ENCODE results near the gene C3AR1. TPM values are rescaled to one million over a fixed set of nuclear protein-coding genes. Genes with fewer than 3 reads are reported as not detected.

The C3AR1 gene
- polyA plus RNA-seq, 1 donor (not counting 4 experiments of a cell fraction or from before 2014, with no cell fraction given), result 0.60 TPM

DNA sequence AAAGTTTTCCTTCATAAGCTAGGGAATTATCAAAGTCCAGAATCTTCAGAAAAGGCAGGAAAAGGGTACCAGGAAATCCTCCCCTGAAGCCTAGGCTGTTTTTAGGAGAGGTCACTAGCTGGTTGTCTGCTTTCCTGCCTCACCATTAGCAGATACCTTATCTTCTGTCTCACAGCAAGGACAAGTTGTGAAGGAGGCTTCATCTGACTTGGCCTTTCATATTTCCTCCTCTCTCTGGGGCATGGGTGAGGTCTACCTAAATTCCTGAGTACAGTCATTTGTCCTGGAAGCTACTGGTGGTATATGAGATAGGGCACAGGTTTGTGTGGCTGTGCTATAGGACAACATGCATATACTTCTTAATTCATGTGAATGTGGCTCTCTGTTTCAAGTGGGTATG, 31.4 kb downstream of the C3AR1 start:
- peak; percentile 41 for FAIRE-seq
- peaks cover 40% of the 10 kb centered on the region for H3K79me2 ChIP-seq (ENCODE audit: control insufficient read depth, insufficient read depth, low read length)
- dilution Hi-C loops (cut with MboI; ENCODE audit: extremely low pct_ligation_motif_present, low sequenced_read_pairs), result no loop called here

DNA sequence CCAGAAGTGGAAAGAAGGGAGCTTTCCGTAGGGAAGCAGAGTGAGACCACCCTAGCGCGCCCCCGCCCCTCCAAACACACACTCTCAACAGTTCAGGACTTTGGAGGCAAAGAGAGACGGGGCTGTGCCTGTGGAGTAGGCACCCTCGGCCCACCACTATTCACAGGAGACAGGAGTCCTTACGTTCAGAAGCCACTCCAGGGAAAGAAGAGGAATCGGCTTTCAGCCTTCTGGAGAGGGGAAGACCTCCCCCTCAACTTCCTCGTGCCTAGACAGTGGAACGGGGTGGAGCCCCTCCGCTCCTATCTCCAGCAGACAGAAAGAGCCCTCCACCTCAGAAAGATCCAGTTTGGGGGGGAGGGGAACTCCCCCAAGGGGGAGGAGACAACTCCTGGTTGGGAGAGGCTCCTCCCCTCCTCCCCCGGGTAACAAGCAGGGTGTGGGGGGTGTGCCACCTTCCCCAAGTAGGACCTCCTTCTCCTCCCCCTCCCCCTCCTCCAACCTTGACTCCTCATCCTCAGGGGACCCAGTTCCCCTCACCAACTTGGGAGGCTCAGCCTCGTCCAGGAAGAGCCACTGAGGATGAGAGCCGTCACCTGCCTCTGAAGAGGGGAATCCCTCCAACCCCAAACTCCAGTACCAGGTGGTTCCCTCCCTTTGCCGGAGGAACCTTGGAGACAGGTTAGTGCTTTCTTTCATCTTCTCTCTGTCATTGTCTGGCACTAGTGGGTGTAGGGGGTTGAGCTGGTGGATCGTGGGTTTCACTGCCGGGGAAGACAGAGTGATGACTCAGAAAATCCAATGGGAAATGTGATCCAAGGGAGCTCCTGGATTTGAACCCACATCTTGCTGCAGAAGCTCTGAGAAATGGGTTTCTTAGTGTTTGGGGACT, 32.8 kb downstream of the C3AR1 start:
- peak overlapping the region; percentile 97 for H3K4me2 ChIP-seq (ENCODE audit: control insufficient read depth, extremely low read depth, insufficient read depth, low read depth, low read length)
- dilution Hi-C loops (cut with MboI; ENCODE audit: extremely low pct_ligation_motif_present, low sequenced_read_pairs), result no loop called here
- peak overlapping the region; percentile 87 for H3K27ac ChIP-seq (ENCODE audit: control insufficient read depth, insufficient read depth, low read length)
- peaks cover 37% of the 10 kb centered on the region for H3K79me2 ChIP-seq (ENCODE audit: control insufficient read depth, insufficient read depth, low read length)
- H3K27me3 ChIP-seq (ENCODE audit: control insufficient read depth, extremely low read depth, insufficient read depth, low read length), result no peaks in the 10 kb centered on the region
- DNase-seq (ENCODE audit: low read depth, low spot score), result no peak
- TF ChIP-seq, protein P1, sequence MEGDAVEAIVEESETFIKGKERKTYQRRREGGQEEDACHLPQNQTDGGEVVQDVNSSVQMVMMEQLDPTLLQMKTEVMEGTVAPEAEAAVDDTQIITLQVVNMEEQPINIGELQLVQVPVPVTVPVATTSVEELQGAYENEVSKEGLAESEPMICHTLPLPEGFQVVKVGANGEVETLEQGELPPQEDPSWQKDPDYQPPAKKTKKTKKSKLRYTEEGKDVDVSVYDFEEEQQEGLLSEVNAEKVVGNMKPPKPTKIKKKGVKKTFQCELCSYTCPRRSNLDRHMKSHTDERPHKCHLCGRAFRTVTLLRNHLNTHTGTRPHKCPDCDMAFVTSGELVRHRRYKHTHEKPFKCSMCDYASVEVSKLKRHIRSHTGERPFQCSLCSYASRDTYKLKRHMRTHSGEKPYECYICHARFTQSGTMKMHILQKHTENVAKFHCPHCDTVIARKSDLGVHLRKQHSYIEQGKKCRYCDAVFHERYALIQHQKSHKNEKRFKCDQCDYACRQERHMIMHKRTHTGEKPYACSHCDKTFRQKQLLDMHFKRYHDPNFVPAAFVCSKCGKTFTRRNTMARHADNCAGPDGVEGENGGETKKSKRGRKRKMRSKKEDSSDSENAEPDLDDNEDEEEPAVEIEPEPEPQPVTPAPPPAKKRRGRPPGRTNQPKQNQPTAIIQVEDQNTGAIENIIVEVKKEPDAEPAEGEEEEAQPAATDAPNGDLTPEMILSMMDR (optimal IDR thresholded peaks at IDR 0.05 in 1 of 3, IDR thresholded peaks at IDR 0.05 in 1 of 3, conservative IDR thresholded peaks at IDR 0.05 in 1 of 3; ENCODE audit: extremely low read depth in 1 of 3, insufficient read depth in 2 of 3, low read length in 3 of 3), result no peak
- no peak for TF ChIP-seq EZH2 (IDR thresholded peaks at IDR 0.05; ENCODE audit: low read length)
- H3K9me3 ChIP-seq (ENCODE audit: control insufficient read depth, low read depth, low read length), result no peaks in the 10 kb centered on the region
- peak overlapping the region; percentile 90 to 92 (median 91) for H3K4me3 ChIP-seq (ENCODE audit: control insufficient read depth in 2 of 3, extremely low read depth in 1 of 3, insufficient read depth in 2 of 3, low read depth in 1 of 3, low read length in 3 of 3)
- H3K9ac ChIP-seq (ENCODE audit: control insufficient read depth, extremely low read depth, insufficient read depth, low read length), result peak overlapping the region; percentile 97
- peaks cover 46% of the 10 kb centered on the region for H3K4me1 ChIP-seq (ENCODE audit: control insufficient read depth, extremely low read depth, insufficient read depth, low read length)
- H3K9me1 ChIP-seq (ENCODE audit: control insufficient read depth, extremely low read depth, insufficient read depth, low read length), result peaks cover 10% of the 10 kb centered on the region
- peaks cover 2% of the 10 kb centered on the region for H4K20me1 ChIP-seq (ENCODE audit: control insufficient read depth, extremely low read depth, insufficient read depth, low read length)
- peak overlapping the region; percentile 86 for H2AFZ ChIP-seq (ENCODE audit: control insufficient read depth, low read length)
- H3K36me3 ChIP-seq (ENCODE audit: control insufficient read depth in 2 of 2, extremely low read depth in 1 of 2, insufficient read depth in 2 of 2, low read length in 2 of 2), result peaks cover 2 to 3% of the 10 kb centered on the region in 2 experiments
- FAIRE-seq, result no peak

More for the DNA sequence above, 31.4 kb downstream of the C3AR1 start:
- peak overlapping the region in 2 of 3 experiments; percentile 90 to 92 for H3K4me3 ChIP-seq (ENCODE audit: control insufficient read depth in 2 of 3, extremely low read depth in 1 of 3, insufficient read depth in 2 of 3, low read depth in 1 of 3, low read length in 3 of 3)
- H3K9me3 ChIP-seq (ENCODE audit: control insufficient read depth, low read depth, low read length), result no peaks in the 10 kb centered on the region
- no peak overlapping the region for H3K9ac ChIP-seq (ENCODE audit: control insufficient read depth, extremely low read depth, insufficient read depth, low read length)
- H3K4me2 ChIP-seq (ENCODE audit: control insufficient read depth, extremely low read depth, insufficient read depth, low read depth, low read length), result peak overlapping the region; percentile 97
- peaks cover 3% of the 10 kb centered on the region in 2 experiments for H3K36me3 ChIP-seq (ENCODE audit: control insufficient read depth in 2 of 2, extremely low read depth in 1 of 2, insufficient read depth in 2 of 2, low read length in 2 of 2)
- no peak overlapping the region for H3K27ac ChIP-seq (ENCODE audit: control insufficient read depth, insufficient read depth, low read length)
- peaks cover 54% of the 10 kb centered on the region for H3K4me1 ChIP-seq (ENCODE audit: control insufficient read depth, extremely low read depth, insufficient read depth, low read length)
- DNase-seq (ENCODE audit: low read depth, low spot score), result no peak
- no peak overlapping the region for H2AFZ ChIP-seq (ENCODE audit: control insufficient read depth, low read length)
- H3K9me1 ChIP-seq (ENCODE audit: control insufficient read depth, extremely low read depth, insufficient read depth, low read length), result peaks cover 10% of the 10 kb centered on the region
- H4K20me1 ChIP-seq (ENCODE audit: control insufficient read depth, extremely low read depth, insufficient read depth, low read length), result peaks cover 2% of the 10 kb centered on the region
- H3K27me3 ChIP-seq (ENCODE audit: control insufficient read depth, extremely low read depth, insufficient read depth, low read length), result no peaks in the 10 kb centered on the region
- TF ChIP-seq, protein P1 (optimal IDR thresholded peaks at IDR 0.05 in 1 of 3, IDR thresholded peaks at IDR 0.05 in 1 of 3, conservative IDR thresholded peaks at IDR 0.05 in 1 of 3; ENCODE audit: extremely low read depth in 1 of 3, insufficient read depth in 2 of 3, low read length in 3 of 3), result no peak
- no peak for TF ChIP-seq EZH2 (IDR thresholded peaks at IDR 0.05; ENCODE audit: low read length)

Measured in keratinocyte (primary cell).